ENCODE results near the gene CDKN1B. TPM values are rescaled to one million over a fixed set of nuclear protein-coding genes. Genes with fewer than 3 reads are reported as not detected.

The CDKN1B gene
- total and polyA plus RNA-seq, 2 of the 13 experiments (the other 11 are each of a cell fraction or from before 2014, with no cell fraction given) = 20.1 to 37.2 TPM

DNA sequence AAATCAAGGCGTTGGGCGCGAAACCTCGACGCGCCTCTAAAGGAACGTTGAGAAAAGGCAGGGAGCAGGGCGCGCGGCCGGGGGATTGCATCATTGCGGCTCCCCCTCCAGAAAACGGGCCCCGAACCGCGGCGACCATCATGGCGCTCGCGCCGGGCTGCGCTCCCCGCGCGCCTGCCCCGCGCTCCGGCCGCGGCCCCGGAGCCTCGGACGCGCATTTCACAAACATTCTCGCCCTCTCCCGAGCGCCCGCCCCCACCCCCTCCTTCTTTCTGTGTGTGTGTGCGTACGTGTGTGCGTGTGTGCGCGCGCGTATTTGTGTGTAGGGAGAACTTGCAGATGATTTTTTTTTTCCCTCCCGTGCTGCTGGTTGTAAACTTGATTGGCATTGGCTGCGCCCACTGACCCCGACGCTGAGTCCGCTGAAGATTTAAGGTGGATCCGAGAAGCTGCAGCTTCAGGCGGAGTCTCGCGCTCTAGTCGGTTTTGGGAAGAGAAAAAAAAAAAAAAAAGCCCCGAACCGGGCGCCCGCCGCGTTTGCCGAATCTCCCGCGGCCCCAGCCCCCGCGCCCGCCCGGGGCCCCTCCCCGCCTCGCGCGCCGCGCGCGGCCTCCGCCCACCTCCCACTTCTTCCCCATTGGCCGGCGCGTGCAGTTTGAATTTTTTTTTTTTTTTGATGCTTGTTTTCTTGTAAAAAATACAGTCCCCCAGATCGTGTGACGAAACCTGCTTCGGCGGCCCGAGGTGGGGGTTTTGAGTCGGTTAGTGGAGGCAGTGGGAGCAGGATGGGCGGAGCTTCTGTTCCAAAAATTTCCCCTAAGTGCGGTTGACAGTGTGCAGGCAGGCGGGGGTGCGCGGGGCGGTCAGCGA, 8.2 kb downstream of the CDKN1B start (continued):
- TF ChIP-seq ZNF775 (CRISPR knock-in tag; IDR thresholded peaks at IDR 0.05; ENCODE audit: borderline replicate concordance) = no peak
- TF ChIP-seq RXRB (CRISPR knock-in tag; IDR thresholded peaks at IDR 0.05; ENCODE audit: borderline replicate concordance) = 0 out of 2 replicates have a peak, but pooled peaks have one; percentile 6
- TF ChIP-seq ARID4A (CRISPR knock-in tag; IDR thresholded peaks at IDR 0.05; ENCODE audit: borderline replicate concordance) = peak; percentile 56; the same call in 1 of the 2 replicates
- peak; percentile 63 for TF ChIP-seq TMF1 (CRISPR knock-in tag; IDR thresholded peaks at IDR 0.05; ENCODE audit: low read depth)
- no peak for TF ChIP-seq CERS6 (CRISPR knock-in tag; IDR thresholded peaks at IDR 0.05)
- no peak for TF ChIP-seq ZFP90 (CRISPR knock-in tag; IDR thresholded peaks at IDR 0.05; ENCODE audit: borderline replicate concordance)
- TF ChIP-seq ZBTB39 (CRISPR knock-in tag; IDR thresholded peaks at IDR 0.05) = no peak
- peak; percentile 46; the same call in 1 of the 2 replicates for TF ChIP-seq FOXP4 (CRISPR knock-in tag; IDR thresholded peaks at IDR 0.05)
- TF ChIP-seq SIX4 (CRISPR knock-in tag; IDR thresholded peaks at IDR 0.05) = no peak; the same call in 1 of the 2 replicates
- TF ChIP-seq HOXA7 (CRISPR knock-in tag; IDR thresholded peaks at IDR 0.05) = no peak
- TF ChIP-seq ZFP37 (CRISPR knock-in tag; IDR thresholded peaks at IDR 0.05; ENCODE audit: borderline replicate concordance) = no peak
- 0 out of 2 replicates have a peak, but pooled peaks have one; percentile 49 for TF ChIP-seq NCOA1 (CRISPR knock-in tag; IDR thresholded peaks at IDR 0.05)
- TF ChIP-seq ZFP1 (CRISPR knock-in tag; IDR thresholded peaks at IDR 0.05) = no peak
- TF ChIP-seq, protein P1, sequence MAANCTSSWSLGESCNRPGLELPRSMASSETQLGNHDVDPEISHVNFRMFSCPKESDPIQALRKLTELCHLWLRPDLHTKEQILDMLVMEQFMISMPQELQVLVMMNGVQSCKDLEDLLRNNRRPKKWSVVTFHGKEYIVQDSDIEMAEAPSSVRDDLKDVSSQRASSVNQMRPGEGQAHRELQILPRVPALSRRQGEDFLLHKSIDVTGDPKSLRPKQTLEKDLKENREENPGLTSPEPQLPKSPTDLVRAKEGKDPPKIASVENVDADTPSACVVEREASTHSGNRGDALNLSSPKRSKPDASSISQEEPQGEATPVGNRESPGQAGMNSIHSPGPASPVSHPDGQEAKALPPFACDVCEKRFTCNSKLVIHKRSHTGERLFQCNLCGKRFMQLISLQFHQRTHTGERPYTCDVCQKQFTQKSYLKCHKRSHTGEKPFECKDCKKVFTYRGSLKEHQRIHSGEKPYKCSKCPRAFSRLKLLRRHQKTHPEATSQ (CRISPR knock-in tag; IDR thresholded peaks at IDR 0.05; ENCODE audit: borderline replicate concordance) = peak; percentile 79; the same call in 1 of the 2 replicates
- no peak for TF ChIP-seq THAP8 (CRISPR knock-in tag; IDR thresholded peaks at IDR 0.05; ENCODE audit: borderline replicate concordance)
- TF ChIP-seq MAFF (IDR thresholded peaks at IDR 0.05; ENCODE audit: low read depth, low read length) = no peak; the same call in 1 of the 2 replicates
